NCI-H2196 (cell line): ENCODE measurements around the gene MYBPC3.
"Not testable (repeated sequence)": the region's sequence is repeated elsewhere in the genome, so short reads cannot be mapped to it uniquely, and the experiment has no call there.

ENCODE experiments used
- DNase-seq: peaks from one replicate; lab custom pipeline; 2025; ENCODE audit not compliant: unreplicated experiment; lab: John Stamatoyannopoulos, UW

MYBPC3 gene

GRCh38 chr11:47338396-47339241, 13.9 kb downstream of the MYBPC3 start:
- no peak for DNase-seq

DNA sequence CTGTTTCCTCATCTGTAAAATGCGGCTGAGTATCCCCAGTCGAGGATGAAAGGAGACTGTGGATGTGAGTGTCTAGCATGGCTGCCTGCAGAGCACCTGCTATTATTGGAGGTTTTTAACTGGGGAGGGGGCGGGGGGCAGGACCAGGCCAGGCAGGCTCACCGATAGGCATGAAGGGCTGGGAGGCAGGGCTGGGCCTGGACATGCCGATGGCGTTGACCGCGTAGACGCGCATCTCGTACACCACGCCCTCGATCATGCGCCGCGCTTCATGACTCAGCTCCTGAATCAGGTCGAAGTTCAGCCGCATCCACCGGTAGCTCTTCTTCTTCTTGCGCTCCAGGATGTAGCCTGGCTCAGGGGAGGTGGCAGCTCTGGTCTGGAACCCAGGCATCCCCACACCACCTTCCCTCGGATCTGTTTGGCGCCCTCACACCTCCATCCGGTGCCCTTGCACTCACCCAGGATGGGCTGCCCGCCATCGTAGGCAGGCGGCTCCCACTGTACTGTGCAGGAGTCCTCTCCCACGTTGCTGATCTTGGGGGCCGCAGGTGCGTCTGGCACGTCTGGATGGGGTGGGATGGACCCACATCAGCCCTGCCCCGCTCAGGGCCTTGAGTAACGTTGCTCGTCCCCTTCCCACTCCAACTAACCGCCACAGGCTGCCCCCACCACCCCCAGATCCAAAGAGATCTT, 15.1 kb downstream of the MYBPC3 start:
- DNase-seq, result no peak

DNA sequence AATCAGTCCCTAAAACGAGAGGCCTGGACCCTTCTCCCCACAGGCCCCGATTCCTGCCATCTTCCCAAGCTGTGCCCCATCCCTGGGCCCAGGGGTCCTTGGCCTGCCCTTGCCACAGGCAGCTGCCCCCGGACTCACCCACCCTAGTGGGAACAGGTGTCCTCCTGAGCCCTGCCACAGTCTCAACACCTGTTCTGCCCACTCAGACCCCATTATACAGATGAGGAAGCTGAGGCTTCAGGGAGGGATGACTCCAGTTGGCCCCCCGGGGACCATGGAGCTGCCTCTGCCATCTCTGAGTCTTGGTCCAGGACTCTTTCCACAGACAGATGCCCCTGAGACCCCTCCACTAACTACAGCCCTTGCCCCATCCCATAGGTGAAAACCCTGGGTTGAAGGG, 15.9 kb downstream of the MYBPC3 start:
- DNase-seq, result no peak

GRCh38 chr11:47335733-47336132, 16.8 kb downstream of the MYBPC3 start:
- no peak for DNase-seq

DNA sequence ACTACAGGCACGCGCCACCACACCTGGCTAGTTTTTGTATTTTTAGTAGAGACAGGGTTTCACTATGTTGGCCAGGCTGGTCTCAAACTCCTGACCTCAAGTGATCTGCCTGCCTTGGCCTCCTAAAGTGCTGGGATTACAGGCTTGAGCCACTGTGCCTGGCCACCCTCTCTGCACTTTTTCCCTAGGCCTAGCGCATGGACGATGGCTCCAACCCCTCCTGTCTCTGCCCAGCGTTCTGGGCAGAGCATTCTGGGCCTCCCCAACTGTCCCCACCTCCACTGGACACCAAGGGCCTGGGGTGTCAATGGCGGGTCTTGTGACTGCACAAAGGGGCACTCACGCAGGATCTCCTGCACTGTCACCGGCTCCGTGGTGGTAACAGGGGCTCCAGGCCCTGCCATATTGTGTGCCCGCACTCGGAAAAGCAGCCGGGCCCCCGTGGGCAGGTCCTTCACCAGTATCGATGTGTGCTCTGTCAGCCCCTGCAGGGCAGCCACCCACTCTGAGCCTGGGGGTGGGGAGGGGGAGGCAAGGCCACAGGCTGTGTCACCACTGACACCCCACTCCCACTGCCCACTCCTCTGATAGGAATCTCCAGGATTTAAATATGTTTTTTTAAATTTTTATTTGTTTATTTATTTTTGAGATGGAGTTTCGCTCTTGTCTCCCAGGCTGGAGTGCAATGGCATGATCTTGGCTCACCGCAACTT, 17.6 kb downstream of the MYBPC3 start:
- DNase-seq, result not testable (repeated sequence)

DNA sequence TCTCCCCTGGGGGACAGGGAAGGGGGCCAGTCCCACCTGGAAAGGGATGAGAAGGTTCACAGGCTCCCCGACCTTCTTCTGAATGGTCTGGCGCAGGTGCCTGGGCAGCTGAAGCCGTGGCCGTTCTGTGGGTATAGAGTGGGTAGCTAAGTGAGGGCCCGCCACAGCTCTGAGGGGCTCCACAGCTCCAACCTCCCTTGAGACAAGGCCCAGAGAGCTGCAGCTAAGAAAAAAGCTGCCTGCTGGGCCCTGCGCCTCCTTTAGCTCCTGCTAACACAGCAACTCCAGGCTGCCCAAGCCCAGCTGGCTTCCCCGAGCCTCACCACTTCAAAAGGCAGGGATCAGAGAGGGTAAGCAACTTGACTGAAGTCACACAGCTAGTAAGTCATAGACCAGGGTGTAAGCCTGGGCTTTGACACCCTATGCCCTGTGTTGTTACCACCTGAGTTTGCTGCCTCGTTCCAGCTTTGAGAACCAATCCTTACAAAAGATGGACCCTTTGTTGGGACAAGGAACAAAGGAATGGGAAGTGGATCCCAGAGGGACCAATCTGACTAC, 18.5 kb downstream of the MYBPC3 start:
- no peak for DNase-seq

GRCh38 chr11:47333526-47333845, 19.0 kb downstream of the MYBPC3 start:
- no peak for DNase-seq

GRCh38 chr11:47332791-47333525, 19.5 kb downstream of the MYBPC3 start:
- DNase-seq, result no peak

DNA sequence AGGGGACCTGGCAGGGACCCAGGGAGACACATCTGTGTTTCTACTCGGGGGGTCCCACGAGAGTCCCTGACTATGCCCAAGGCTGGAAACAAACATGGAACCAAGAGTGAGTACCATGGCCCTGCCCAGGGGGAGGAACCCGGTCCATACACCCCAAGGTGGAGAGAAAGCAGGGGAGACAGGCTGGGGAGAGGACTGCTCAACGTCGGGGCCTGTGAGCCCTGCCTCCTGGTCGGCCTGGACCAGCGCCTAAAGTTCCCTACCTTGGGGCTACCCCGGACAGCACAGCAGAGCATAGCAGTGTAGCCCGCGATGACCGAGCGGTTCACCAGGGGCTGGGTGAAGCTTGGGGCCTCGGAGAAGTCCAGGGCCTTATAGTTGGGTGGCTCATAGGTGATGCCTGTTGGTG, 20.2 kb downstream of the MYBPC3 start:
- no peak for DNase-seq

GRCh38 chr11:47331454-47332302, 20.8 kb downstream of the MYBPC3 start:
- no peak for DNase-seq

DNA sequence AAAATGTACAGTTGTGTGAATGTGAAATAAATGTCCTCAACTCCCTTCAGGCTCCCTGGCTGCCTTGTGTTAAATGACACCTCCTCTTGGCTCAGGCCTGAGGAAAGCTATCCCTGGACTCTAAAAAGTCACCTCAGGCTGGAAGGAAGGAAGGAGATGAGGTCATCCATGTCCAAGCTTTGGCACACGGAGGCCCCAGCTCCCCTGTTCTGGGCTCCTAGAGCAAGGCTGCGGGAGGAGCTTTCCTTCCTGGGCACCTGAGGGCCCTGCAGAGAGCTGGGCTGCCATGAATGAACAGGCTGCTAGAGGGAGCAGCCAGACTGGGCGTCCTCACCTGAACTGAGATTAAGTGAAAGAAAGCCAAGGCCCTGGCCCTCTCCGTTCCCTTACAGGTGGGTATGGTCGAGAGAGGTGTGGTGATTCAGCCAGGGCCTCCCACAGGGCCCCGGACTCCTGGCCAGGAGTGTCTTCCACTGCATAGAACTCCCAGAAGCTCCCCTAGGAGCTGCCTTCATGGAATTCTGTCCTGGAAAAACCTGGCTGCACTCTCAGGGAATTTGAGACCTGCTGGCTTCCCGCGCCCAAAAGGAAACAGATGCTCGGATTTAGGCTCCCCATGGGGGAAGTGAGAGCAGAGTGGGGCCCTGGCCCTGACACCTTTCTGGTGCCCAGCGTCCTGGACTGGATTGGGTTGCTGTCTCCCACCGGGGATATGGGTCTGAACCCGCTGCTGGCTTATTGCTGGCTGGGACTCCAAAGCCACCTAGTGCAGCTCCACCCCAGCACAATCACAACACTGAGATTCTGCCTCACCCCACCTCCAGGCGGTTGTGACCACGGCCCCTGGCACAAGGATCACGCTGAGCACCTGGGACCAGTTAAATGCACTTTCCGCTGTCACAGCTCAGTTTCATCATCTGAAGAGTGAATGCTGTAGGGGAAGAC, 22.2 kb downstream of the MYBPC3 start:
- peak; percentile 45 for DNase-seq

- DNase-seq, result no peak
These were observed 23.0 kb downstream of the MYBPC3 start for GRCh38 chr11:47329431-47329986.

- DNase-seq, result no peak
These were observed 23.8 kb downstream of the MYBPC3 start for GRCh38 chr11:47328449-47329390.

- DNase-seq, result no peak
These were observed 24.6 kb downstream of the MYBPC3 start for GRCh38 chr11:47327949-47328348.

- DNase-seq, result peak; percentile 51
These were observed 25.5 kb downstream of the MYBPC3 start for GRCh38 chr11:47327025-47327424.

DNA sequence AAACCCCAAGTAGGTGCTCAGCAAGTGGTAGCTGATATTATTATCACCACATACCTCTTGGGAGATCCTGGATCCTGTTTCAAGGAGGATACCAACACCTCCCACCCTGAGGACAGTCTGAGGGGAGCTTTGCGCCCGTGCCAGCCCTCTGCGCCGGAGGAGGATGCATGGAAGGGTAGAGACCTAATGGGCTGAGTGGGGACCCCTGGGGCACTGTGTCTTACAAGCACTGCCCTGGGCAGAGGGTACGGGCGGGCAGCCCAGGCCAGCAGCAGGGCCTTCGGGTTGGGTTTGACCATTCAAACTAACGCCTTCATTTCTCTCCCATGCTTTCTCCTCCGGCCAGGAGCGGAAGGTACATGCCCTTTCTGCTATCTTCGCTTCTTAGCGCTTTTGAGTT, 26.3 kb downstream of the MYBPC3 start:
- DNase-seq, result no peak

DNA sequence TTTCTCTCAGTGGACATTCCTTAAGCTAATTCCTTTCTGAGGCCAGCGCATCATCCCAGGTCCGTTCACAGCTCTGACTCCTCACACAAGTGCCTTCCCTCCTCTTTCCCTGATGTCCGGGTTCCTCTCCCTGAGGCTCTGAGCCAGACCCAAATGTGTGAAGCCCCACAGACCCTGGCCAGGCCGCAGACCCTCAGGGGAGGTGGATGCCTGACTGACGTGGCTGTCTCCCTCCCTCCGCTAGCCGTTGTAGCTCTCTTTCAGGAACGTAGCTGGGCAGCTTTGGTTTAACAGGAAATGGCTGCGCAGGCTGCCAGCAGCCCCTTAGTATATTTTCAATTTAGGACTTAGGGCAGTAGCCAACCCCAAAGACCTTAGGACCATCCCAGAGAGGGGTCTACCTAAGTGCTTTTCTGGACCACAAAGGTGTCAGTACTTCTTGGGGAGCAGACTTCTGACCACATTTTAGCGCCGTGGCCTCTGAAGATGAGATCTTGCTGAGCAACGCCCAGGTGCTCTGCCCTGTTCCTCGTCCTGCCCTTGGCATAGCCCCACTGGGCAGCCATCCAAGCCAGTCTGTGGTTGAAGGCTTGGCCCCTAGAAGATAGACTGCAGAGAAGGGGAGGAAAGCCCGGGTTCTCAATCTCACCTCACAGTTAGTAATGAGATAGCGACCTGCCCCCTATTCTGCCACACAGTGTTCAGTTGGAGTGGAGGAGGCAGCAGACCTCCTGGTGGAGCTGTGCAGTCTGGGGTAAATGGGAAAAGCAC, 27.0 kb downstream of the MYBPC3 start:
- peak; percentile 84 for DNase-seq
